Activated naive CD8-positive, alpha-beta T cell treated with anti-CD3 and anti-CD28 coated beads for 36 hours (primary cell): Measurements from ENCODE around the gene C20orf141. TPM values are rescaled to one million over a fixed set of nuclear protein-coding genes. Genes with fewer than 3 reads are reported as not detected.
A peak's percentile ranks its signal among the peaks of the same experiment; 100 is the strongest.
"Not testable (repeated sequence)": the region's sequence is repeated elsewhere in the genome, so short reads cannot be mapped to it uniquely, and the experiment has no call there.

Source experiments
- DNase-seq: peaks from one replicate; pipeline ENCODE4 v3.0.0; 2021
- H3K27ac Mint-ChIP-seq: one replicate; pipeline ENCODE4 v1.8.0; 2022; ENCODE audit warnings: mild to moderate bottlenecking, moderate library complexity, mixed read lengths
- H3K27me3 Mint-ChIP-seq: one replicate; pipeline ENCODE4 v1.8.0; 2022; ENCODE audit warnings: mild to moderate bottlenecking, mixed read lengths
- H3K36me3 Mint-ChIP-seq: one replicate; pipeline ENCODE4 v1.8.0; 2021; ENCODE audit warnings: mild to moderate bottlenecking, mixed read lengths
- H3K4me1 Mint-ChIP-seq: one replicate; pipeline ENCODE4 v1.8.0; 2021; ENCODE audit warnings: mixed read lengths
- H3K4me3 Mint-ChIP-seq: one replicate; pipeline ENCODE4 v1.8.0; 2022; ENCODE audit warnings: mild to moderate bottlenecking, moderate library complexity, mixed read lengths
- H3K9me3 Mint-ChIP-seq: one replicate; pipeline ENCODE4 v1.8.0; 2022; ENCODE audit warnings: mixed read lengths
- total RNA-seq, 2 experiments: library from RNA; stranded (reverse); gene quantifications; one replicate each; pipeline ENCODE4 v1.2.3, GENCODE V29; 2021

The C20orf141 gene
- total RNA-seq, 2 experiments from 2014 or later = not detected

GRCh38 chr20:2807019-2807418 lies 7.8 kb upstream of the C20orf141 start:
- Mint-ChIP-seq H3K36me3 (peaks cover under 1% of the 10 kb centered on the region), H3K27me3 (peaks cover 70% of the 10 kb centered on the region), H3K4me1 (no peaks in the 10 kb centered on the region), H3K27ac (no peak overlapping the region), H3K9me3 (peaks cover 4% of the 10 kb centered on the region), H3K4me3 (no peak overlapping the region)
- no peak for DNase-seq

GRCh38 chr20:2807929-2808328 lies 6.9 kb upstream of the C20orf141 start:
- Mint-ChIP-seq H3K27me3 (peaks cover 70% of the 10 kb centered on the region), H3K9me3 (peaks cover 11% of the 10 kb centered on the region)
- H3K4me3 Mint-ChIP-seq, H3K4me1 Mint-ChIP-seq, DNase-seq, H3K27ac Mint-ChIP-seq, H3K36me3 Mint-ChIP-seq: not testable (repeated sequence)

GRCh38 chr20:2809690-2810089 lies 5.1 kb upstream of the C20orf141 start:
- H3K36me3 Mint-ChIP-seq = peaks cover 3% of the 10 kb centered on the region
- H3K27ac Mint-ChIP-seq = no peak overlapping the region
- H3K27me3 Mint-ChIP-seq = peaks cover 60% of the 10 kb centered on the region
- DNase-seq = no peak
- no peaks in the 10 kb centered on the region for H3K4me1 Mint-ChIP-seq
- H3K9me3 Mint-ChIP-seq = peaks cover 13% of the 10 kb centered on the region
- H3K4me3 Mint-ChIP-seq = no peak overlapping the region

- H3K27ac Mint-ChIP-seq = no peak overlapping the region
- peaks cover 42% of the 10 kb centered on the region for H3K27me3 Mint-ChIP-seq
- H3K4me3 Mint-ChIP-seq = no peak overlapping the region
- H3K9me3 Mint-ChIP-seq = peaks cover 13% of the 10 kb centered on the region
- no peaks in the 10 kb centered on the region for H3K4me1 Mint-ChIP-seq
- DNase-seq = no peak
- peaks cover 3% of the 10 kb centered on the region for H3K36me3 Mint-ChIP-seq
These were observed 2.6 kb upstream of the C20orf141 start for GRCh38 chr20:2812189-2812588.

- Mint-ChIP-seq H3K27me3 (peaks cover 35% of the 10 kb centered on the region), H3K9me3 (peaks cover 13% of the 10 kb centered on the region), H3K36me3 (peaks cover 3% of the 10 kb centered on the region)
These were observed 711 bp upstream of the C20orf141 start for GRCh38 chr20:2814076-2814475.

GRCh38 chr20:2815242-2815900 lies 584 bp downstream of the C20orf141 start:
- Mint-ChIP-seq H3K27me3 (peaks cover 37% of the 10 kb centered on the region), H3K4me3 (no peak overlapping the region), H3K36me3 (peaks cover 3% of the 10 kb centered on the region), H3K27ac (no peak overlapping the region), H3K9me3 (peaks cover 13% of the 10 kb centered on the region), H3K4me1 (no peaks in the 10 kb centered on the region)
- no peak for DNase-seq

More at GRCh38 chr20:2814076-2814475, 711 bp upstream of the C20orf141 start:
- Mint-ChIP-seq H3K4me1 (no peaks in the 10 kb centered on the region), H3K4me3 (no peak overlapping the region), H3K27ac (no peak overlapping the region)
- DNase-seq = no peak

GRCh38 chr20:2816030-2816582 lies 1.3 kb downstream of the C20orf141 start, which contains the start of gene TMEM239:
TMEM239 (plus strand) TSS chr20:2816364; CDS start chr20:2816555, 191 bp downstream.
- Mint-ChIP-seq H3K4me3 (no peak within 1 kb of the TSS), H3K36me3 (peaks cover 3% of the 10 kb centered on the region), H3K4me1 (peaks cover 3% of the 10 kb centered on the region), H3K9me3 (peaks cover 12% of the 10 kb centered on the region), H3K27ac (no peak within 1 kb of the TSS), H3K27me3 (peaks cover 39% of the 10 kb centered on the region)
- DNase-seq = no peak

GRCh38 chr20:2816583-2817340 lies 2.0 kb downstream of the C20orf141 start:
- H3K27me3 Mint-ChIP-seq = peaks cover 37% of the 10 kb centered on the region
- peaks cover 7% of the 10 kb centered on the region for H3K4me1 Mint-ChIP-seq
- no peak overlapping the region for H3K4me3 Mint-ChIP-seq
- peaks cover 3% of the 10 kb centered on the region for H3K36me3 Mint-ChIP-seq
- DNase-seq = no peak
- H3K9me3 Mint-ChIP-seq = peaks cover 12% of the 10 kb centered on the region
- no peak overlapping the region for H3K27ac Mint-ChIP-seq

- no peak for DNase-seq
- H3K4me1 Mint-ChIP-seq = peaks cover 11% of the 10 kb centered on the region
- no peak overlapping the region for H3K27ac Mint-ChIP-seq
- H3K4me3 Mint-ChIP-seq = no peak overlapping the region
- H3K36me3 Mint-ChIP-seq = no peaks in the 10 kb centered on the region
- H3K27me3 Mint-ChIP-seq = peaks cover 37% of the 10 kb centered on the region
- peaks cover 6% of the 10 kb centered on the region for H3K9me3 Mint-ChIP-seq
These were observed 2.5 kb downstream of the C20orf141 start for GRCh38 chr20:2817341-2817726.

- peaks cover 3% of the 10 kb centered on the region for H3K9me3 Mint-ChIP-seq
- no peak for DNase-seq
- no peak overlapping the region for H3K4me3 Mint-ChIP-seq
- peaks cover 11% of the 10 kb centered on the region for H3K4me1 Mint-ChIP-seq
- H3K36me3 Mint-ChIP-seq = no peaks in the 10 kb centered on the region
- H3K27ac Mint-ChIP-seq = no peak overlapping the region
- H3K27me3 Mint-ChIP-seq = peaks cover 33% of the 10 kb centered on the region
These were observed 3.3 kb downstream of the C20orf141 start for GRCh38 chr20:2817891-2818595.

GRCh38 chr20:2820084-2820895 lies 5.5 kb downstream of the C20orf141 start:
- H3K36me3 Mint-ChIP-seq = no peaks in the 10 kb centered on the region
- no peak overlapping the region for H3K4me3 Mint-ChIP-seq
- H3K4me1 Mint-ChIP-seq = peaks cover 11% of the 10 kb centered on the region
- H3K9me3 Mint-ChIP-seq = no peaks in the 10 kb centered on the region
- no peak for DNase-seq
- H3K27me3 Mint-ChIP-seq = peaks cover 33% of the 10 kb centered on the region
- peak overlapping the region; percentile 1 for H3K27ac Mint-ChIP-seq

- Mint-ChIP-seq H3K4me1 (peaks cover 17% of the 10 kb centered on the region), H3K27me3 (peaks cover 37% of the 10 kb centered on the region), H3K4me3 (no peak overlapping the region), H3K36me3 (no peaks in the 10 kb centered on the region), H3K27ac (no peak overlapping the region), H3K9me3 (no peaks in the 10 kb centered on the region)
- DNase-seq = no peak
These were observed 6.4 kb downstream of the C20orf141 start for GRCh38 chr20:2820896-2821869.

GRCh38 chr20:2822073-2822472 lies 7.3 kb downstream of the C20orf141 start:
- Mint-ChIP-seq H3K27me3 (peaks cover 44% of the 10 kb centered on the region), H3K4me3 (no peak overlapping the region), H3K27ac (no peak overlapping the region), H3K4me1 (peaks cover 22% of the 10 kb centered on the region), H3K9me3 (no peaks in the 10 kb centered on the region), H3K36me3 (no peaks in the 10 kb centered on the region)
- DNase-seq = peak; percentile 54
